MM.1S (cell line): ENCODE measurements around the gene ENG.

Experiments
- DNase-seq: peaks from one replicate; pipeline ENCODE4 v3.0.0-alpha.2; 2015
- H2AFZ ChIP-seq: fragments of 300-600 bp; sonication (generic); 2 replicates; pipeline ENCODE4 v1.6.0; 2016; ENCODE audit warnings: antibody characterized with exemption, low read length
- H3F3A ChIP-seq: fragments of 300-600 bp; sonication (generic); 2 replicates; pipeline ENCODE4 v1.6.1; 2016; ENCODE audit warnings: mild to moderate bottlenecking, antibody characterized with exemption, low read length, moderate library complexity, mixed read lengths; ENCODE audit not compliant: insufficient read depth
- H3K27ac ChIP-seq: fragments of 300-600 bp; sonication (generic); 2 replicates; pipeline ENCODE4 v1.5.1; 2016; ENCODE audit warnings: mild to moderate bottlenecking, low read length
- H3K27me3 ChIP-seq: fragments of 300-600 bp; sonication (generic); replicated peaks from 2 replicates; pipeline ENCODE4 v1.6.0; 2016; ENCODE audit warnings: low read length; ENCODE audit not compliant: insufficient read depth
- H3K36me3 ChIP-seq: fragments of 300-600 bp; sonication (generic); replicated peaks from 2 replicates; pipeline ENCODE4 v1.6.1; 2016; ENCODE audit warnings: mild to moderate bottlenecking, low read length, mixed read lengths; ENCODE audit not compliant: insufficient read depth
- H3K4me1 ChIP-seq: fragments of 300-600 bp; sonication (generic); 2 replicates; pipeline ENCODE4 v1.6.1; 2016; ENCODE audit warnings: low read length, mixed read lengths
- H3K4me2 ChIP-seq: fragments of 300-600 bp; sonication (generic); 2 replicates; pipeline ENCODE4 v1.6.0; 2016; ENCODE audit warnings: low read depth, low read length
- H3K4me3 ChIP-seq: fragments of 300-600 bp; sonication (generic); 2 replicates; pipeline ENCODE4 v1.5.1; 2016; ENCODE audit warnings: low read length, mixed read lengths
- H3K79me2 ChIP-seq: fragments of 300-600 bp; sonication (generic); 2 replicates; pipeline ENCODE4 v1.6.1; 2016; ENCODE audit warnings: mixed run types, low read length, mixed read lengths
- H3K9ac ChIP-seq: fragments of 300-600 bp; sonication (generic); 2 replicates; pipeline ENCODE4 v1.6.1; 2016; ENCODE audit warnings: low read length, mixed read lengths
- H3K9me2 ChIP-seq: fragments of 300-600 bp; sonication (generic); replicated peaks from 2 replicates; pipeline ENCODE4 v1.6.1; 2016; ENCODE audit warnings: mild to moderate bottlenecking, low read length, mixed read lengths; ENCODE audit not compliant: insufficient read depth
- H3K9me3 ChIP-seq: fragments of 300-600 bp; sonication (generic); replicated peaks from 2 replicates; pipeline ENCODE4 v1.6.1; 2016; ENCODE audit warnings: mild to moderate bottlenecking, low read length, mixed read lengths; ENCODE audit not compliant: insufficient read depth
- H4K20me1 ChIP-seq: fragments of 300-600 bp; sonication (generic); 2 replicates; pipeline ENCODE4 v1.6.1; 2016; ENCODE audit warnings: mild to moderate bottlenecking, low read length, moderate library complexity, mixed read lengths; ENCODE audit not compliant: insufficient read depth
- CTCF ChIP-seq: fragments of 300-600 bp; sonication (generic); IDR thresholded peaks from 2 replicates; pipeline ENCODE4 v1.5.1; 2016; ENCODE audit warnings: antibody characterized with exemption, low read length, mixed read lengths
- EZH2 ChIP-seq: fragments of 300-600 bp; sonication (generic); optimal IDR thresholded peaks from 2 replicates; pipeline ENCODE3; 2017; ENCODE audit warnings: low read depth, mild to moderate bottlenecking, antibody characterized with exemption, low read length, mixed read lengths
- EZH2phosphoT487 ChIP-seq: fragments of 300-600 bp; sonication (generic); IDR thresholded peaks from 2 replicates; pipeline ENCODE4 v1.6.1; 2018; ENCODE audit warnings: antibody characterized with exemption, low read length

Gene ENG

GRCh38 chr9:127812011-127812410 is 42.4 kb downstream of the ENG start:
- H3K9me3 ChIP-seq, result no peaks in the 10 kb centered on the region
- no peaks in the 10 kb centered on the region for H4K20me1 ChIP-seq
- H3K27me3 ChIP-seq, result no peaks in the 10 kb centered on the region
- no peak overlapping the region for H3K27ac ChIP-seq
- no peak overlapping the region for H2AFZ ChIP-seq
- no peak overlapping the region for H3K9ac ChIP-seq
- DNase-seq, result no peak
- no peak overlapping the region for H3K4me2 ChIP-seq
- no peak overlapping the region for H3K4me3 ChIP-seq
- H3F3A ChIP-seq, result no peaks in the 10 kb centered on the region
- H3K9me2 ChIP-seq, result no peaks in the 10 kb centered on the region
- H3K79me2 ChIP-seq, result peaks cover 2% of the 10 kb centered on the region; the same call in 1 of the 2 replicates
- H3K36me3 ChIP-seq, result no peaks in the 10 kb centered on the region; the same call in 1 of the 2 replicates
- TF ChIP-seq EZH2 (no peak), CTCF (no peak), EZH2phosphoT487 (no peak)
- no peaks in the 10 kb centered on the region for H3K4me1 ChIP-seq

- Histone ChIP-seq H3K4me2 (no peak overlapping the region), H3K36me3 (no peaks in the 10 kb centered on the region; the same call in none of the 2 replicates)
Observed at GRCh38 chr9:127810378-127811187, 43.9 kb downstream of the ENG start.

GRCh38 chr9:127809540-127810377 is 44.7 kb downstream of the ENG start:
- no peaks in the 10 kb centered on the region for H4K20me1 ChIP-seq
- no peak overlapping the region for H3K4me2 ChIP-seq
- no peak overlapping the region for H2AFZ ChIP-seq
- H3K4me3 ChIP-seq, result no peak overlapping the region
- H3K9me3 ChIP-seq, result no peaks in the 10 kb centered on the region
- no peak overlapping the region for H3K9ac ChIP-seq
- no peak overlapping the region for H3K27ac ChIP-seq
- peaks cover 21% of the 10 kb centered on the region for H3K79me2 ChIP-seq
- no peaks in the 10 kb centered on the region for H3K9me2 ChIP-seq
- TF ChIP-seq EZH2, result no peak
- no peak for TF ChIP-seq CTCF
- no peak for TF ChIP-seq EZH2phosphoT487
- H3K4me1 ChIP-seq, result no peaks in the 10 kb centered on the region
- no peaks in the 10 kb centered on the region; the same call in none of the 2 replicates for H3K36me3 ChIP-seq
- no peaks in the 10 kb centered on the region for H3F3A ChIP-seq
- H3K27me3 ChIP-seq, result no peaks in the 10 kb centered on the region
- DNase-seq, result no peak

More at GRCh38 chr9:127810378-127811187, 43.9 kb downstream of the ENG start:
- no peaks in the 10 kb centered on the region for H4K20me1 ChIP-seq
- no peak for DNase-seq
- H3K27ac ChIP-seq, result no peak overlapping the region
- H3K27me3 ChIP-seq, result no peaks in the 10 kb centered on the region
- H3F3A ChIP-seq, result no peaks in the 10 kb centered on the region
- peaks cover 15% of the 10 kb centered on the region for H3K79me2 ChIP-seq
- no peak overlapping the region for H3K4me3 ChIP-seq
- no peak overlapping the region for H3K9ac ChIP-seq
- H3K4me1 ChIP-seq, result no peaks in the 10 kb centered on the region
- no peak overlapping the region for H2AFZ ChIP-seq
- H3K9me3 ChIP-seq, result no peaks in the 10 kb centered on the region
- TF ChIP-seq EZH2, result no peak
- no peak for TF ChIP-seq CTCF
- TF ChIP-seq EZH2phosphoT487, result no peak
- no peaks in the 10 kb centered on the region for H3K9me2 ChIP-seq
